ENCODE data around the gene ATP1A4. TPM values are rescaled to one million over a fixed set of nuclear protein-coding genes. Genes with fewer than 3 reads are reported as not detected.

Gene ATP1A4
- total and polyA plus RNA-seq, 12 donors, result 0.17 to 0.96 (median 0.46) TPM; not detected in 9

DNA sequence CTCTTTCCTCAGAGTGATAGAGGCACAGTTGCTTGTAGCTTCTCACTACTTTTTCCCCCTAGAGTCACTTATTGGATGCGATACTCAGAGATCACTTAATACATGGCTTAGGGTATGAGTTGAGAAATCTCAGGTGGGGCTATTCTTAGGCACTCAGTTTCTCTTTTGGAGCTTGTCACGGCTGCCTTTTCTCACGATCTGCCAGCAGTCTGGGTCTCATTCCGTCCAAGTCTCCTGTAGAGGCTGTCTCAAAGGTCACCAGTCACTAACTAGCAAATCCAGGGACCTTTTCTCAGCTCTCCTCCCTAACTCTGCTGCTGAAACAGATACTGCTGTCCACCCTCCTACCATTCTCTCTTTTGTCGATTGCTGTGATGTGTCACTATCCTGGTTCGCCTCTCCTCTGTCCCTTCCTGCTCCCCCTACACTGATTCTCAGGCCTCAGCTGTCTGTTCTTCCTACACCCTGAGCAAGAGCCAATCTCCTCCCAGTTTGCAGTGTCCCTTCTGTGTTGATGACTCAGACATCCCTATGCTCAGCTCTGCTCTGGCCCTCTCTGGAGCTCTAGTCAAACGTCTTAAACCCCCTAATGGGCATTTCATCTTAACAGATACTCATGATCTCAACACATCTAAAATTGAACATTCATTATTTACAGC is 23.4 kb upstream of the ATP1A4 start:
- H3K36me3 ChIP-seq (replicated peaks in 1 of 2), result no peaks in the 10 kb centered on the region
- no peak overlapping the region for H3K27ac ChIP-seq
- no peaks in the 10 kb centered on the region for H3K27me3 ChIP-seq
- 55 to 69% (median 60%) methylated on average over 7 of the region's 7 CpGs for WGBS, 4 donors
- intact Hi-C loops (cut with DNase I), result no loop called here
- no peak for TF ChIP-seq POLR2A (IDR thresholded peaks at IDR 0.05)
- TF ChIP-seq, protein P1, sequence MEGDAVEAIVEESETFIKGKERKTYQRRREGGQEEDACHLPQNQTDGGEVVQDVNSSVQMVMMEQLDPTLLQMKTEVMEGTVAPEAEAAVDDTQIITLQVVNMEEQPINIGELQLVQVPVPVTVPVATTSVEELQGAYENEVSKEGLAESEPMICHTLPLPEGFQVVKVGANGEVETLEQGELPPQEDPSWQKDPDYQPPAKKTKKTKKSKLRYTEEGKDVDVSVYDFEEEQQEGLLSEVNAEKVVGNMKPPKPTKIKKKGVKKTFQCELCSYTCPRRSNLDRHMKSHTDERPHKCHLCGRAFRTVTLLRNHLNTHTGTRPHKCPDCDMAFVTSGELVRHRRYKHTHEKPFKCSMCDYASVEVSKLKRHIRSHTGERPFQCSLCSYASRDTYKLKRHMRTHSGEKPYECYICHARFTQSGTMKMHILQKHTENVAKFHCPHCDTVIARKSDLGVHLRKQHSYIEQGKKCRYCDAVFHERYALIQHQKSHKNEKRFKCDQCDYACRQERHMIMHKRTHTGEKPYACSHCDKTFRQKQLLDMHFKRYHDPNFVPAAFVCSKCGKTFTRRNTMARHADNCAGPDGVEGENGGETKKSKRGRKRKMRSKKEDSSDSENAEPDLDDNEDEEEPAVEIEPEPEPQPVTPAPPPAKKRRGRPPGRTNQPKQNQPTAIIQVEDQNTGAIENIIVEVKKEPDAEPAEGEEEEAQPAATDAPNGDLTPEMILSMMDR (IDR thresholded peaks at IDR 0.05), result no peak
- no peaks in the 10 kb centered on the region for H3K9me3 ChIP-seq (replicated peaks in 1 of 3)
- peaks cover 0 to 6% of the 10 kb centered on the region in 2 donors for H3K4me1 ChIP-seq (replicated peaks in 1 of 2)
- H3K4me3 ChIP-seq, result no peak overlapping the region
- DNase-seq, result peak in 5 of 7 donors; percentile 43 to 64 (median 51)

- no peaks in the 10 kb centered on the region for H3K36me3 ChIP-seq (replicated peaks in 1 of 2)
- intact Hi-C loops (cut with DNase I), result no loop called here
Observed at GRCh38 chr1:160128636-160129035, 22.8 kb upstream of the ATP1A4 start.

GRCh38 chr1:160129046-160129445 is 22.4 kb upstream of the ATP1A4 start:
- WGBS, 4 donors, result 75 to 91% (median 84%) methylated on average over 3 to 5 of the region's 5 CpGs
- Histone ChIP-seq H3K4me1 (replicated peaks in 1 of 2) (peaks cover 0 to 6% of the 10 kb centered on the region in 2 donors), H3K27ac (no peak overlapping the region), H3K27me3 (no peaks in the 10 kb centered on the region), H3K4me3 (no peak overlapping the region), H3K36me3 (replicated peaks in 1 of 2) (no peaks in the 10 kb centered on the region), H3K9me3 (replicated peaks in 1 of 3) (no peaks in the 10 kb centered on the region)
- intact Hi-C loops (cut with DNase I), result no loop called here
- DNase-seq, result peak in 1 of 7 donors; percentile 42
- TF ChIP-seq, protein P1 (IDR thresholded peaks at IDR 0.05), result no peak
- TF ChIP-seq POLR2A (IDR thresholded peaks at IDR 0.05), result no peak

More at GRCh38 chr1:160128636-160129035, 22.8 kb upstream of the ATP1A4 start:
- TF ChIP-seq, protein P1 (IDR thresholded peaks at IDR 0.05), result no peak
- TF ChIP-seq POLR2A (IDR thresholded peaks at IDR 0.05), result no peak
- H3K27me3 ChIP-seq, result no peaks in the 10 kb centered on the region
- H3K4me1 ChIP-seq (replicated peaks in 1 of 2), result peaks cover 0 to 6% of the 10 kb centered on the region in 2 donors
- no peak overlapping the region for H3K27ac ChIP-seq
- no peak overlapping the region for H3K4me3 ChIP-seq
- DNase-seq, result no peak
- 87 to 92% (median 88%) methylated on average over 14 to 18 of the region's 18 CpGs for WGBS, 4 donors
- H3K9me3 ChIP-seq (replicated peaks in 1 of 3), result no peaks in the 10 kb centered on the region

DNA sequence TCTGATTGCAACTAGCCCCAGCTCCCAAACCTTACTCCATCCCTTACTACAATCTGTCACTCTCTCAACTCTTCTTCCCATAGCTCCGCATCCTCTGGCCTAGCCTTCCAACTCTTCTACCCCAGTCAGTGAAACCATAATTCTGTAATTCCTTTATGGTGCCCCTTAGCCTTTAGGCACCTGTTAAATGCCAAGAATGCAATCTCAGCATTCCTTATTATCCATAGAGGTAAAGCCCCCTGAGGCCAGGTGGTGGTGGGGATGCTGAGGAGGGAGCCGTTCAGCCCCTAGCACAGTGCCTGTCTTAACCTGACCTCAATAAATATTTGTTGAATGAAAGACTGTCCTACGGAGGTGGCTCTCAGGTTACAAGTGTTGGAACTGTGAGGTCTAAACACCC is 21.8 kb upstream of the ATP1A4 start:
- H3K4me3 ChIP-seq, result no peak overlapping the region
- H3K27ac ChIP-seq, result no peak overlapping the region
- no peaks in the 10 kb centered on the region for H3K27me3 ChIP-seq
- no peaks in the 10 kb centered on the region for H3K36me3 ChIP-seq (replicated peaks in 1 of 2)
- WGBS, 4 donors, result 82 to 93% (median 87%) methylated on average over 3 of the region's 3 CpGs
- H3K4me1 ChIP-seq (replicated peaks in 1 of 2), result peaks cover 0 to 4% of the 10 kb centered on the region in 2 donors
- intact Hi-C loops (cut with DNase I), result no loop called here
- TF ChIP-seq POLR2A (IDR thresholded peaks at IDR 0.05), result no peak
- TF ChIP-seq, protein P1 (IDR thresholded peaks at IDR 0.05), result no peak
- no peaks in the 10 kb centered on the region for H3K9me3 ChIP-seq (replicated peaks in 1 of 3)
- DNase-seq, result no peak
